Hepatocyte (in vitro differentiated cells): ENCODE data around the gene DBH. TPM values are rescaled to one million over a fixed set of nuclear protein-coding genes. Genes with fewer than 3 reads are reported as not detected.

Source experiments
- DNase-seq: peaks from one replicate; pipeline ENCODE4 v3.0.0-alpha.2; 2016; ENCODE audit warnings: low spot score
- H2AFZ ChIP-seq: fragments of 200-600 bp; sonication (generic); 2 replicates; pipeline ENCODE4 v1.6.0; 2016; ENCODE audit warnings: antibody characterized with exemption, mild to moderate bottlenecking
- H3K27ac ChIP-seq: fragments of 200-600 bp; sonication (generic); 2 replicates; pipeline ENCODE4 v1.5.1; 2016; ENCODE audit warnings: mild to moderate bottlenecking
- H3K27me3 ChIP-seq: fragments of 200-600 bp; sonication (generic); 2 replicates; pipeline ENCODE4 v1.6.1; 2016
- H3K36me3 ChIP-seq: fragments of 200-600 bp; sonication (generic); replicated peaks from 2 replicates; pipeline ENCODE4 v1.5.1; 2016; ENCODE audit warnings: low read depth; ENCODE audit not compliant: insufficient read depth
- H3K4me1 ChIP-seq: fragments of 200-600 bp; sonication (generic); 2 replicates; pipeline ENCODE4 v1.5.1; 2016; ENCODE audit warnings: mild to moderate bottlenecking, moderate library complexity; ENCODE audit not compliant: insufficient read depth
- H3K4me2 ChIP-seq: fragments of 200-600 bp; sonication (generic); 2 replicates; pipeline ENCODE4 v1.6.0; 2016
- H3K4me3 ChIP-seq: fragments of 200-600 bp; sonication (generic); 2 replicates; pipeline ENCODE4 v1.5.1; 2016; ENCODE audit warnings: mild to moderate bottlenecking
- H3K79me2 ChIP-seq: fragments of 200-600 bp; sonication (generic); 2 replicates; pipeline ENCODE4 v1.6.0; 2017; ENCODE audit warnings: mild to moderate bottlenecking
- H3K9me2 ChIP-seq: fragments of 200-600 bp; sonication (generic); replicated peaks from 2 replicates; pipeline ENCODE4 v1.6.0; 2017; ENCODE audit warnings: mild to moderate bottlenecking; ENCODE audit not compliant: insufficient read depth
- H3K9me3 ChIP-seq: fragments of 200-600 bp; sonication (generic); 2 replicates; pipeline ENCODE4 v1.5.1; 2016; ENCODE audit warnings: low read depth, mild to moderate bottlenecking
- H4K20me1 ChIP-seq: fragments of 200-600 bp; sonication (generic); 2 replicates; pipeline ENCODE4 v1.6.0; 2016; ENCODE audit warnings: mild to moderate bottlenecking; ENCODE audit not compliant: insufficient read depth, poor library complexity, severe bottlenecking
- CTCF ChIP-seq: fragments of 200-600 bp; sonication (generic); IDR thresholded peaks from 2 replicates; pipeline ENCODE4 v1.5.1; 2016; ENCODE audit warnings: antibody characterized with exemption, mild to moderate bottlenecking; ENCODE audit not compliant: poor library complexity
- EZH2 ChIP-seq: fragments of 200-600 bp; sonication (generic); IDR thresholded peaks from 2 replicates; pipeline ENCODE4 v1.6.1; 2016; ENCODE audit warnings: antibody characterized with exemption, mild to moderate bottlenecking, borderline replicate concordance
- EZH2phosphoT487 ChIP-seq: fragments of 200-600 bp; sonication (generic); IDR thresholded peaks from one replicate; pipeline ENCODE4 v1.6.1; 2018; ENCODE audit warnings: antibody characterized with exemption, mild to moderate bottlenecking, low read depth, moderate library complexity; ENCODE audit not compliant: unreplicated experiment, severe bottlenecking
- WGBS: methylation state at CpG from one replicate; pipeline ENCODE4 v1.1.6; 2016; ENCODE audit warnings: low lambda C conversion rate; ENCODE audit errors: missing lambda C conversion rate; 5-methylcytosine and 5-hydroxymethylcytosine counted together
- polyA plus RNA-seq: library from polyadenylated mRNA; unstranded; fragments of >200 nt; fragmentation: Nextera tagmentation; extraction: Ambion mirVana; gene quantifications from 2 replicates; pipeline ENCODE4 v1.2.1, GENCODE V29; 2016
- total RNA-seq: library from RNA; depleted of rRNA; stranded (reverse); fragments of >200 nt; gene quantifications from 2 replicates; pipeline ENCODE4 v1.2.3, GENCODE V29; 2014

DBH gene
- total and polyA plus RNA-seq, 2 experiments from 2014 or later: 0.44 TPM; not detected in 1

- WGBS: 53% methylated on average over 18 of the region's 19 CpGs
- no peak overlapping the region for H3K4me2 ChIP-seq
- H3K79me2 ChIP-seq: no peaks in the 10 kb centered on the region
- no peaks in the 10 kb centered on the region for H3K9me3 ChIP-seq
- no peak overlapping the region for H3K4me3 ChIP-seq
- H3K27me3 ChIP-seq: no peaks in the 10 kb centered on the region
- no peak overlapping the region for H2AFZ ChIP-seq
- no peaks in the 10 kb centered on the region for H3K36me3 ChIP-seq
- H4K20me1 ChIP-seq: no peaks in the 10 kb centered on the region
- TF ChIP-seq EZH2phosphoT487: no peak
- peak; percentile 41 for TF ChIP-seq CTCF
- H3K9me2 ChIP-seq: no peaks in the 10 kb centered on the region
- peaks cover 20% of the 10 kb centered on the region for H3K4me1 ChIP-seq
- H3K27ac ChIP-seq: no peak overlapping the region
- no peak for DNase-seq
Measured at GRCh38 chr9:133589454-133590227, 46.5 kb upstream of the DBH start.

DNA sequence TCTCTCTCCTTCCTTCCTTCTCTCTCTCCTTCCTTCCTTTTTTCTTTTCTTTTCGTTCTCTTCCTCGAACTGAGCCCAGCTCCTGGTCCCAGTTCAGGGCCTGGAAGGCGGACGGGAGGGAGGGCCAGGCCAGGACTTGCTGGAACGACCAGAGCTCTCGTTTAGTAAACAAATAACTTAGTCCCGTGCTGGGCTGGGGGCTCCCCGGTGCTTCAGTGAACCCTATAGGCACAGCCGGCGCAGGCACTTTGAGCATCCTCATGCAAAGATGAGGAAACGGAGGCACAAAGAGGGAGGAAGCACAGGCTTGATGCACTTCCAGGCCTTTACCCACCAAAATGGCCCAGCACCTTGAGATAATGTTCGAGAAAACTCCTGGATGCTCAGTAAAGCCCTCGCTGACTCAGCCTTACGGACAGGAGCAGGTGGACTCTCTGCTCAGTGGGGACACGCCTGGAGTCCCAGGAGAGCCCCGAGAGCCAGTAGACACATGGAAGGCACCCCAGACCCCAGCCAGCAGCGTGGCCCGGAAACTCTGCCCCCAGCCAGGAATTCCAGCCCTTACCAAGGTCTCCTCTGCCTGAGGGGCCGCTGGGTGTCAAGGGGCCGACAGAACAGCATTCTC lies 45.8 kb upstream of the DBH start:
- no peak for DNase-seq
- TF ChIP-seq CTCF (no peak), EZH2phosphoT487 (no peak), EZH2 (no peak)
- Histone ChIP-seq H3K36me3 (no peaks in the 10 kb centered on the region), H3K4me3 (no peak overlapping the region), H4K20me1 (no peaks in the 10 kb centered on the region), H3K9me3 (no peaks in the 10 kb centered on the region), H2AFZ (no peak overlapping the region), H3K4me2 (no peak overlapping the region), H3K9me2 (no peaks in the 10 kb centered on the region), H3K27ac (no peak overlapping the region), H3K79me2 (no peaks in the 10 kb centered on the region), H3K4me1 (peaks cover 13% of the 10 kb centered on the region), H3K27me3 (no peaks in the 10 kb centered on the region)
- WGBS: 78% methylated on average over 20 of the region's 20 CpGs

GRCh38 chr9:133591116-133591910 lies 44.9 kb upstream of the DBH start:
- H4K20me1 ChIP-seq: no peaks in the 10 kb centered on the region
- H3K27me3 ChIP-seq: no peaks in the 10 kb centered on the region
- no peaks in the 10 kb centered on the region for H3K36me3 ChIP-seq
- no peaks in the 10 kb centered on the region for H3K79me2 ChIP-seq
- WGBS: 96% methylated on average over 17 of the region's 17 CpGs
- H3K9me3 ChIP-seq: no peaks in the 10 kb centered on the region
- DNase-seq: no peak
- no peak overlapping the region for H2AFZ ChIP-seq
- no peak overlapping the region for H3K27ac ChIP-seq
- no peaks in the 10 kb centered on the region for H3K9me2 ChIP-seq
- H3K4me1 ChIP-seq: peaks cover 3% of the 10 kb centered on the region
- TF ChIP-seq CTCF (no peak), EZH2phosphoT487 (no peak), EZH2 (no peak)
- no peak overlapping the region for H3K4me3 ChIP-seq
- no peak overlapping the region for H3K4me2 ChIP-seq
